22Rv1 (cell line): ENCODE measurements around the gene ELF4.

Source experiments
- ZFX ChIP-seq: fragments of 450-650 bp; IDR thresholded peaks from 2 replicates; pipeline ENCODE4 v1.6.1; 2017; ENCODE audit warnings: antibody characterized with exemption, borderline replicate concordance
- TF ChIP-seq, protein P1 (sequence below): fragments of 450-650 bp; IDR thresholded peaks from 2 replicates; pipeline ENCODE4 v1.5.1; 2017; ENCODE audit warnings: mild to moderate bottlenecking

- TF ChIP-seq, protein P1, sequence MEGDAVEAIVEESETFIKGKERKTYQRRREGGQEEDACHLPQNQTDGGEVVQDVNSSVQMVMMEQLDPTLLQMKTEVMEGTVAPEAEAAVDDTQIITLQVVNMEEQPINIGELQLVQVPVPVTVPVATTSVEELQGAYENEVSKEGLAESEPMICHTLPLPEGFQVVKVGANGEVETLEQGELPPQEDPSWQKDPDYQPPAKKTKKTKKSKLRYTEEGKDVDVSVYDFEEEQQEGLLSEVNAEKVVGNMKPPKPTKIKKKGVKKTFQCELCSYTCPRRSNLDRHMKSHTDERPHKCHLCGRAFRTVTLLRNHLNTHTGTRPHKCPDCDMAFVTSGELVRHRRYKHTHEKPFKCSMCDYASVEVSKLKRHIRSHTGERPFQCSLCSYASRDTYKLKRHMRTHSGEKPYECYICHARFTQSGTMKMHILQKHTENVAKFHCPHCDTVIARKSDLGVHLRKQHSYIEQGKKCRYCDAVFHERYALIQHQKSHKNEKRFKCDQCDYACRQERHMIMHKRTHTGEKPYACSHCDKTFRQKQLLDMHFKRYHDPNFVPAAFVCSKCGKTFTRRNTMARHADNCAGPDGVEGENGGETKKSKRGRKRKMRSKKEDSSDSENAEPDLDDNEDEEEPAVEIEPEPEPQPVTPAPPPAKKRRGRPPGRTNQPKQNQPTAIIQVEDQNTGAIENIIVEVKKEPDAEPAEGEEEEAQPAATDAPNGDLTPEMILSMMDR, result no peak
- no peak for TF ChIP-seq ZFX
Observed at GRCh38 chrX:130125091-130125874, 15.0 kb upstream of the ELF4 start.
